CD4-positive, CD25-positive, alpha-beta regulatory T cell (primary cell): ENCODE results near the gene REV1. TPM values are rescaled to one million over a fixed set of nuclear protein-coding genes. Genes with fewer than 3 reads are reported as not detected.
"Not testable (repeated sequence)": the region's sequence is repeated elsewhere in the genome, so short reads cannot be mapped to it uniquely, and the experiment has no call there.

Experiments used
- ATAC-seq, 2 donors: fragments of 150-1000 bp; cut with Tn5 transposase; one replicate each; pipeline ENCODE4 v1.10.0; 2021; ENCODE audit warnings: low read depth in 2 of 2, moderate number of reproducible peaks in 2 of 2, moderate library complexity in 1 of 2
- DNase-seq, 3 donors: peaks; one replicate each; pipeline versions ENCODE4 v3.0.0 to v3.0.0-alpha.2; 2012 to 2022; ENCODE audit warnings: mixed read lengths in 1 of 3
- H3K27ac ChIP-seq: one replicate; pipeline ENCODE4 v1.7.0; 2013; ENCODE audit warnings: mild to moderate bottlenecking, low read length; ENCODE audit not compliant: insufficient read depth, poor library complexity, severe bottlenecking
- H3K27me3 ChIP-seq: one replicate; pipeline ENCODE4 v1.7.0; 2013; ENCODE audit warnings: low read length; ENCODE audit not compliant: control insufficient read depth, insufficient read depth
- H3K36me3 ChIP-seq: one replicate; pipeline ENCODE4 v1.7.0; 2013; ENCODE audit warnings: mild to moderate bottlenecking, low read length, moderate library complexity; ENCODE audit not compliant: control insufficient read depth, insufficient read depth
- H3K4me1 ChIP-seq: 2 replicates; pipeline ENCODE4 v1.7.0; 2013; ENCODE audit warnings: mild to moderate bottlenecking, low read length; ENCODE audit not compliant: insufficient read depth, control insufficient read depth, poor library complexity, severe bottlenecking
- H3K4me3 ChIP-seq: one replicate; pipeline ENCODE4 v1.7.0; 2013; ENCODE audit warnings: low read depth, mild to moderate bottlenecking, low read length, moderate library complexity
- H3K9me3 ChIP-seq, 2 experiments: 1 replicate in 1 of 2; 2 replicates in 1 of 2; pipeline ENCODE4 v1.7.0; 2013; ENCODE audit warnings: low read length in 2 of 2, mild to moderate bottlenecking in 1 of 2, moderate library complexity in 1 of 2; ENCODE audit not compliant: control insufficient read depth in 2 of 2
- H3K27ac Mint-ChIP-seq, 3 donors: one replicate each; pipeline ENCODE4 v1.8.0; 2020 to 2022; ENCODE audit warnings: mild to moderate bottlenecking in 3 of 3, mixed read lengths in 3 of 3, moderate library complexity in 2 of 3
- H3K27me3 Mint-ChIP-seq: one replicate; pipeline ENCODE4 v1.8.0; 2022; ENCODE audit warnings: mild to moderate bottlenecking, mixed read lengths
- H3K36me3 Mint-ChIP-seq: one replicate; pipeline ENCODE4 v1.8.0; 2020; ENCODE audit warnings: mixed read lengths
- H3K4me1 Mint-ChIP-seq, 4 donors: one replicate each; pipeline ENCODE4 v1.8.0; 2020 to 2022; ENCODE audit warnings: mixed read lengths in 4 of 4, mild to moderate bottlenecking in 1 of 4
- H3K4me3 Mint-ChIP-seq, 4 donors: one replicate each; pipeline ENCODE4 v1.8.0; 2020 to 2022; ENCODE audit warnings: mild to moderate bottlenecking in 4 of 4, mixed read lengths in 4 of 4, moderate library complexity in 3 of 4
- H3K9me3 Mint-ChIP-seq, 7 donors: one replicate each; pipeline ENCODE4 v1.8.0; 2020 to 2022; ENCODE audit warnings: mixed read lengths in 7 of 7, mild to moderate bottlenecking in 3 of 7, moderate library complexity in 2 of 7
- polyA plus RNA-seq, 4 donors: library from polyadenylated mRNA; unstranded; fragments of 300-500 nt; fragmentation: Illumina TruSeq; gene quantifications; one replicate each; pipeline ENCODE4 v1.2.3, GENCODE V29; 2021
- total RNA-seq: library from RNA; stranded (reverse); gene quantifications from one replicate; pipeline ENCODE4 v1.2.3, GENCODE V29; 2022

REV1 gene
- total and polyA plus RNA-seq, 5 donors from 2014 or later, result 12.4 to 60.3 (median 17.0) TPM

DNA sequence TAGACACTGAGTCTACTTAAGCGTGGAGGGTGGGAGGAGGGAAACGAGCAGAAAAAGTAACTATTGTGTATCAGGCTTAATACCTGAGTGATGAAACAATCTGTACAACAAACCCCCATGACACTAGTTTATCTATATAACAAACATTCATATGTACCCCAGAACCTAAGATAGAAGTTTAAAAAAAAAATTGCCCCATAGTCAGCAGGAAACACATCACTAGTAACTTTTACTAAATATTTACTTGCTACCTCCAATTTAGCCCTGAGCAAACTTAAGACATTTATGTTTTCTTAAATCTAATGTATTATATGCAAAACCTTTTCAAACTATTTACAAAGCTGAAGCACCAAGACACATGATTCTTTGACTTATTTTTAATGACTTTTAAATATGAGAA lies 5.6 kb downstream of the REV1 start:
- Histone ChIP-seq H3K27me3 (no peaks in the 10 kb centered on the region), H3K4me1 (peaks cover 27% of the 10 kb centered on the region), H3K4me3 (no peak overlapping the region), H3K36me3 (no peaks in the 10 kb centered on the region), H3K9me3 (no peaks in the 10 kb centered on the region), H3K27ac (no peak overlapping the region)
- H3K9me3 Mint-ChIP-seq, result peaks cover 0 to 2% (median 0%) of the 10 kb centered on the region in 7 donors
- H3K36me3 Mint-ChIP-seq, result peaks cover 4% of the 10 kb centered on the region
- DNase-seq (no peak), ATAC-seq (no peak)
- H3K4me1 Mint-ChIP-seq, result peaks cover 44 to 88% (median 64%) of the 10 kb centered on the region in 4 donors
- H3K27me3 Mint-ChIP-seq, result peaks cover 6% of the 10 kb centered on the region
- H3K27ac Mint-ChIP-seq, result no peak overlapping the region
- peak overlapping the region in 2 of 4 donors; percentile 12 to 24 for H3K4me3 Mint-ChIP-seq

DNA sequence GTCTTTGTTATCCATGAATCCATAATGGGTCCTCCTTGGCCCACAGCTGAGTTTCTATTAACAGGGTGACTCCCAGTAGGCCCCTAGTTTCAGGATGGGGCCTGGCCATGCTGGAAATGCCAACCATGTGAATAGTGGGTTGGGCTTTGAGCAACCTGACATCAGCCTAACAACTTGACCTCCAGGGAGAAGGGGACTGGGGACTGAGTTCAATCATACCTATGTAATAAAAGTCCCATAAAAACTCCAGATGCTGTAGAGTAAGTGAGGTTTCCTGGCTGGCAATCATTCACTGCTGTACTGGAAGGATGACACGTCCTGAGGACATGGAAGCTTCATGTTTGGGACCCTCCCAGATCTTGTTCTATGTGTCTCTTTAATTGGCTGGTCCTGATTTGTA lies 7.9 kb downstream of the REV1 start:
- Histone ChIP-seq H3K4me1 (peaks cover 15% of the 10 kb centered on the region), H3K36me3 (peaks cover 4% of the 10 kb centered on the region), H3K27ac (no peak overlapping the region), H3K4me3 (no peak overlapping the region), H3K27me3 (no peaks in the 10 kb centered on the region), H3K9me3 (no peaks in the 10 kb centered on the region)
- no peak overlapping the region for H3K27ac Mint-ChIP-seq
- H3K36me3 Mint-ChIP-seq, result peaks cover 4% of the 10 kb centered on the region
- H3K27me3 Mint-ChIP-seq, result no peaks in the 10 kb centered on the region
- H3K9me3 Mint-ChIP-seq, result no peaks in the 10 kb centered on the region
- H3K4me1 Mint-ChIP-seq, result peaks cover 45 to 86% (median 60%) of the 10 kb centered on the region in 4 donors
- H3K4me3 Mint-ChIP-seq, result no peak overlapping the region
- no peak for DNase-seq
- ATAC-seq, result no peak

DNA sequence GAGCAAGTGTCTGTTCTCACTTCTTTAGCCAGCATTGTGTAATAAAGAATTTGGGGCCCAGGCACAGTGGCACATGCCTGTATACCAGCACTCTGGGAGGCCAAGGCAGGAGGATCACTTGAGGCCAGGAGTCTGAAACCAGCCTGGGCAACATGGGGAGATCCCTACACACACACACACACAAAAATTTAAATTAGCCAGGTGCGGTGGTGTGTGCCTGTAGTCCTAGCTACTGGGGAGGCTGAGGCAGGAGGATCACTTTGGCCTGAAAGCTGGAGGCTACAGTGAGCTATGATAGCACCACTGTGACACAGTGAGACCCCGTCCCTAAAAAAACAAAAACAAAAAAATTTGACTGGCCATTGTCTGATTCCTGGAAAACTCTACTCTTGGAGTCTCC lies 8.3 kb downstream of the REV1 start:
- Histone ChIP-seq H3K27me3 (no peaks in the 10 kb centered on the region), H3K27ac (no peak overlapping the region), H3K4me3 (no peak overlapping the region), H3K36me3 (peaks cover 4% of the 10 kb centered on the region), H3K4me1 (peaks cover 11% of the 10 kb centered on the region), H3K9me3 (no peaks in the 10 kb centered on the region)
- Mint-ChIP-seq H3K27me3 (no peaks in the 10 kb centered on the region), H3K4me3 (no peak overlapping the region), H3K27ac (peak overlapping the region in 1 of 3 donors; percentile 66), H3K9me3 (no peaks in the 10 kb centered on the region), H3K36me3 (peaks cover 4% of the 10 kb centered on the region), H3K4me1 (peaks cover 41 to 86% (median 57%) of the 10 kb centered on the region in 4 donors)
- ATAC-seq (no peak), DNase-seq (no peak)

DNA sequence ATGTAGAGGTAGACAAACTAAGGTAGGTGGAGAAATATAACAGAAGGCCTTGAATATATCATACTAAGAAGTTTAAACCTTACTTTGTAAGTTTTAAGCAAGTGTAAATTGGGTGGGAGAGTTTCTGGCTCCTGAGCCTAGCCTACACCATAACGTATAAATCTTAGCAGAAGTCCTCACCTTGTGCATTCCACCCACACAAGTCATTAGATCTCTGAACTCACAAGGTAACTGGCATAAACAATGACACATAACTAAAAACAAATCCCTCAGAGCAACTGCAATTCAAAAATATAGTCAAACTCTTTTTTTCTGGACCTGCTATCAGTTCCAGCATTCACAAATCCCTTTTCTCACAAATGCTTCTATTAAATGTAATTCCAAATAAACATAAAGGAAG lies 9.4 kb downstream of the REV1 start:
- peak overlapping the region in 1 of 3 donors; percentile 7 for H3K27ac Mint-ChIP-seq
- H3K4me3 Mint-ChIP-seq, result no peak overlapping the region
- no peak overlapping the region for H3K27ac ChIP-seq
- no peaks in the 10 kb centered on the region for H3K27me3 Mint-ChIP-seq
- no peaks in the 10 kb centered on the region for H3K9me3 ChIP-seq
- peaks cover 4% of the 10 kb centered on the region for H3K36me3 Mint-ChIP-seq
- no peak overlapping the region for H3K4me3 ChIP-seq
- H3K9me3 Mint-ChIP-seq, result no peaks in the 10 kb centered on the region
- H3K36me3 ChIP-seq, result peaks cover 4% of the 10 kb centered on the region
- no peak for ATAC-seq
- DNase-seq, result no peak
- H3K4me1 ChIP-seq, result peaks cover 8% of the 10 kb centered on the region
- no peaks in the 10 kb centered on the region for H3K27me3 ChIP-seq
- H3K4me1 Mint-ChIP-seq, result peaks cover 38 to 82% (median 52%) of the 10 kb centered on the region in 4 donors

DNA sequence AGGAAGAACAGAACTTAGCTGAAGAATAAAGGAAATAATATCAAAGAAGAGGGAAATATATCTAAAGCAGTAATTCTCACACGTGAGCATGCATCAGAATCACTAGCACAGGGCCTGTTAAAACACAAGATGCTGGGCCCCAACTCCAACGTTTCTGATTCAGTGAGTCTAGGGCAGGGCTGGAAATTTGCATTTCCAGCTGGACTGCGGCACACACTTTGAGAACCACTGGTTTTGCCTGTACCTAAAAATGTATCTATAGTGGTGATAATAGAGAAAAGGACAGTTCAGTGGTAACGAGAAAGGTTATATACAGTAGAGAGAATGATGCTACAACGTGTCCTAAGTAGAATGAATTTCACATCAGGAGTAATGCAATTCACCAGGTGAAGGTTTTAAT lies 11.2 kb downstream of the REV1 start:
- Histone ChIP-seq H3K27me3 (no peaks in the 10 kb centered on the region), H3K27ac (no peak overlapping the region), H3K4me1 (peaks cover 8% of the 10 kb centered on the region), H3K36me3 (peaks cover 4% of the 10 kb centered on the region), H3K9me3 (no peaks in the 10 kb centered on the region), H3K4me3 (no peak overlapping the region)
- peak overlapping the region in 2 of 3 donors; percentile 33 to 39 for H3K27ac Mint-ChIP-seq
- ATAC-seq (no peak), DNase-seq (no peak)
- H3K4me3 Mint-ChIP-seq, result no peak overlapping the region
- H3K27me3 Mint-ChIP-seq, result no peaks in the 10 kb centered on the region
- peaks cover 34 to 82% (median 51%) of the 10 kb centered on the region in 4 donors for H3K4me1 Mint-ChIP-seq
- H3K9me3 Mint-ChIP-seq, result no peaks in the 10 kb centered on the region
- H3K36me3 Mint-ChIP-seq, result peaks cover 4% of the 10 kb centered on the region

DNA sequence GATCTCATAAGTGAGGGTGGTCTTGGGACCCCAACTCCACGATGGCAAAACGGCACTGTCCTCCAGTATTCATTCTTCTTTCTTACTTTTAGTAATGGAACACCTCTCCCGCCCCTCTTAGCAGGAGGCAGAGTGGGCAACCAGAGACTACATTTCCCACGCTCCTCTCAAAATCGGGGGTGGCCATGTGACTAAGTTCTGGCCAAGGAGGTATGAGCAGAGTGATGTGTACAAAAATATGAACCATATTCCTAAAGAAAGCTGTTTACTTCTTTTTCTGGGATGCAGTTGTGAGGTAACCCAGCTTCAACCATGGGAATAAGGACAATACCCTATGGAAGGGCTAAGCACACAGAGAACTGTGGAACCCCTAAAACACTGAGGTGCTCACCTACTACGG lies 12.8 kb downstream of the REV1 start:
- Histone ChIP-seq H3K9me3 (no peaks in the 10 kb centered on the region), H3K4me1 (peaks cover 8% of the 10 kb centered on the region), H3K27me3 (no peaks in the 10 kb centered on the region), H3K36me3 (peaks cover 4% of the 10 kb centered on the region), H3K4me3 (no peak overlapping the region), H3K27ac (no peak overlapping the region)
- H3K4me3 Mint-ChIP-seq, result no peak overlapping the region
- ATAC-seq (no peak), DNase-seq (no peak)
- no peaks in the 10 kb centered on the region for H3K9me3 Mint-ChIP-seq
- H3K4me1 Mint-ChIP-seq, result peaks cover 31 to 81% (median 49%) of the 10 kb centered on the region in 4 donors
- peaks cover 4% of the 10 kb centered on the region for H3K36me3 Mint-ChIP-seq
- no peak overlapping the region for H3K27ac Mint-ChIP-seq
- no peaks in the 10 kb centered on the region for H3K27me3 Mint-ChIP-seq

DNA sequence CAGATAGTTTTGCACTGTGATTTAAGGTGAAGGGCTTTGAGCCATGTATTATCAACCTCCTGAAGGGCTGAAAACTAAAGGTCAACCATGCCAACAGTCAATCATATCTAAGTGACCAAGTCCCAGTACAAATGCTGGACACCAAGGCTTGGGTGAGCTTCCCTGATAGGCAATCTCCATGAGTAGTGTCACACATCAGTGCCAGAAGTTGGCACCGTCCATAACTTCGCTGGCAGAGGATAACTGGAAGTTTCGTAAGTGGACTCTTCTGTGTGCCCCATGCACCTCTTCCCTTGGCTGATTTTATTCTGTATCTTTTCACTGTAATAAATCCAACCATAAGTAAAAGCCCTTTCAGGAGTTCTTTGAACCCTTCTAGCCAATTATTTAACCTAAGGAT lies 13.2 kb downstream of the REV1 start:
- H3K4me3 ChIP-seq, result no peak overlapping the region
- Mint-ChIP-seq H3K36me3 (peaks cover 5% of the 10 kb centered on the region), H3K9me3 (no peaks in the 10 kb centered on the region), H3K4me1 (peaks cover 33 to 81% (median 49%) of the 10 kb centered on the region in 4 donors), H3K27ac (no peak overlapping the region), H3K4me3 (no peak overlapping the region), H3K27me3 (no peaks in the 10 kb centered on the region)
- peaks cover 4% of the 10 kb centered on the region for H3K36me3 ChIP-seq
- peaks cover 12% of the 10 kb centered on the region for H3K4me1 ChIP-seq
- no peak overlapping the region for H3K27ac ChIP-seq
- no peaks in the 10 kb centered on the region for H3K27me3 ChIP-seq
- no peak for DNase-seq
- no peak for ATAC-seq
- H3K9me3 ChIP-seq, result no peaks in the 10 kb centered on the region

DNA sequence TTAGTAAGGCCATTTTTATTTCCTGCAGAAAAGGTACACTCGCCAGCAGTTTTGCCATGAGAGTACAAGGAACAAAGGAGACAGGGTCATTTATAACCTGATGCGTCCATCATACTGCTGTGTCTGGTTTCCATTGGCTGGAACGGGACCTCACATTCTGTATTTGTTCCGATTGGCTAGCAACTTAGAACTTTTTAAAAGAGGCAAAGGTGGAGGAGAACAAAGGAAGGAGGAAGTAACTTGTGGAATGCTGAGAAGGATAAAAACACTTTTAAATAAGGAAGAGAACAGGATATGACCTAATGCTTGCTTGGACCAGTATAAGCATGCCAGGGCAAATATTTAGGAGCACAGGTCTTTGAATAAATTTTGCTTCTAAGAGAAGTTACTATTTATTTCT lies 14.7 kb downstream of the REV1 start:
- H3K4me3 Mint-ChIP-seq, ATAC-seq, DNase-seq, H3K27me3 Mint-ChIP-seq, H3K36me3 ChIP-seq, H3K27me3 ChIP-seq, H3K27ac ChIP-seq, H3K4me3 ChIP-seq, H3K9me3 ChIP-seq, H3K9me3 Mint-ChIP-seq, H3K4me1 ChIP-seq: not testable (repeated sequence)
- Mint-ChIP-seq H3K4me1 (peaks cover 36 to 78% (median 46%) of the 10 kb centered on the region in 4 donors), H3K27ac (peak overlapping the region in 1 of 3 donors; percentile 63), H3K36me3 (peaks cover 14% of the 10 kb centered on the region)
